ENCODE results near the gene NGLY1.

NGLY1 gene, protein sequence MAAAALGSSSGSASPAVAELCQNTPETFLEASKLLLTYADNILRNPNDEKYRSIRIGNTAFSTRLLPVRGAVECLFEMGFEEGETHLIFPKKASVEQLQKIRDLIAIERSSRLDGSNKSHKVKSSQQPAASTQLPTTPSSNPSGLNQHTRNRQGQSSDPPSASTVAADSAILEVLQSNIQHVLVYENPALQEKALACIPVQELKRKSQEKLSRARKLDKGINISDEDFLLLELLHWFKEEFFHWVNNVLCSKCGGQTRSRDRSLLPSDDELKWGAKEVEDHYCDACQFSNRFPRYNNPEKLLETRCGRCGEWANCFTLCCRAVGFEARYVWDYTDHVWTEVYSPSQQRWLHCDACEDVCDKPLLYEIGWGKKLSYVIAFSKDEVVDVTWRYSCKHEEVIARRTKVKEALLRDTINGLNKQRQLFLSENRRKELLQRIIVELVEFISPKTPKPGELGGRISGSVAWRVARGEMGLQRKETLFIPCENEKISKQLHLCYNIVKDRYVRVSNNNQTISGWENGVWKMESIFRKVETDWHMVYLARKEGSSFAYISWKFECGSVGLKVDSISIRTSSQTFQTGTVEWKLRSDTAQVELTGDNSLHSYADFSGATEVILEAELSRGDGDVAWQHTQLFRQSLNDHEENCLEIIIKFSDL

GRCh38 chr3:25782938-25783660 is at the start of gene NGLY1:
NGLY1 (minus strand) TSS chr3:25783443; CDS start chr3:25783390, 53 bp downstream.
- peak; percentile 88 to 89 for DNase-seq

GRCh38 chr3:25831578-25831977 is 48.3 kb upstream of the NGLY1 start:
- no peak for DNase-seq

DNA sequence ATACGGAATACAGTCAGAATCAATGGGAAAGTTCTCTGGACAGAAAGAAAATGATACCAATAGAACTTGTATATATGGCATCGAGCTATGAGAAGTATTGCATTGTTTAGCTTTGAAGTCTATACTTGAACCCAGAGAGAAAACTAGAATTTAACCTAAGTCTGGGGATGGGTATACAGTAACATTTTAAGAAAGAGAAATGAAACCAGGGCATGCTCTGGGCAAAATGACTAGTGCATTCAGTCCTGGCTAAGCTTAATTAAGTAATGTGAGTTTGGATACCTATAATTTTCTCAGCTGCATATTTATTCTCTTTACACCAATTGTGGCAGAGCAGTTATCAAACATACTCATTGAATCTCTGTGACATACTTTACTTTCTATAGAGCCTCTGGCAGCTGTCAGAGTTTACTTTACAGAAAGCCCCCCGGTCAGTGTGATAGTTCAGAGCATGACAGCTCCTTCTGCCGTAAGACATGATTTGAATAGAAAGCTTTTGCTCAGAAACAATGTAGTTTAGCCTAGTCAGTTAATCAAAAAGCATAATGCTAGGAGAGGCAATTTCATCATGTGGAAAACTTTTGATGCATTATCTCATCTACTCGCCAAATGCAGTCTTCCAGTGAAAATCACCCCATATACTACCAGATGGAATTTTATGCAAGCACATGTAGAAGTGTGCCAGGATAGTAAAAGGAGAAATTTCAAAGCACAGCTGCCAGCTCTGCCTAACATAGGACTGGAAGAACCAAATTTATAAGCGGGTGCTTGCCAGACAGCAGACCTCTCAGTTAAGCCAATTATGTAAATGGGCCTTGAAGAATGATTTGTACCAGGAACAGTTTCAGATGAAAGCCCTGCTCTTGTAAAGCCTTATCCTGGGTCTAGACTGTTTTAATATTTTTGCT is 47.4 kb upstream of the NGLY1 start:
- no peak for DNase-seq

- no peak for DNase-seq
Observed at GRCh38 chr3:25826510-25826909, 43.3 kb upstream of the NGLY1 start.

- DNase-seq = no peak
Observed at GRCh38 chr3:25823314-25823713, 40.1 kb upstream of the NGLY1 start.

GRCh38 chr3:25821746-25822573 is 38.7 kb upstream of the NGLY1 start:
- no peak for DNase-seq

GRCh38 chr3:25820816-25821486 is 37.7 kb upstream of the NGLY1 start:
- no peak for DNase-seq

DNA sequence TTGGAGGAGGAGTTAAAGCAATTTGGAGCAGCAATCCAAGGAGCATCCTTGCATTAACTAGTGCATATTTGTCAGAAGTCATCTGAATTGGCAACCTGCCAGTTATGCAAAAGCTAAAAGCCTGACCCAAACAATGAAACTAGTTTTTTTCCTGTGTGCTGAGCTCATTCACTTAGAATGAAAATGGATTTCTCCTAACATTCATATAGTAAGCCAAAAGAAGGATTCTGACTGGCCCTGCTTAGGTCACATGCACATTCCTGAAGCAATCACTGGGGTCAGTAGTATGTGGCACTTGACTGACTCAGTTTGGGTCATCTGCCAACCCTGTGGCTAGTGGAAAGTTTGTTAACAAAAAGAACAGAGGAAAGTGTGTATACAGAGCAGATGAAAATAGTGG is 37.1 kb upstream of the NGLY1 start:
- no peak for DNase-seq

- no peak for DNase-seq
Observed at GRCh38 chr3:25818335-25818734, 35.1 kb upstream of the NGLY1 start.

- no peak for DNase-seq
Observed at GRCh38 chr3:25817638-25818037, 34.4 kb upstream of the NGLY1 start.

DNA sequence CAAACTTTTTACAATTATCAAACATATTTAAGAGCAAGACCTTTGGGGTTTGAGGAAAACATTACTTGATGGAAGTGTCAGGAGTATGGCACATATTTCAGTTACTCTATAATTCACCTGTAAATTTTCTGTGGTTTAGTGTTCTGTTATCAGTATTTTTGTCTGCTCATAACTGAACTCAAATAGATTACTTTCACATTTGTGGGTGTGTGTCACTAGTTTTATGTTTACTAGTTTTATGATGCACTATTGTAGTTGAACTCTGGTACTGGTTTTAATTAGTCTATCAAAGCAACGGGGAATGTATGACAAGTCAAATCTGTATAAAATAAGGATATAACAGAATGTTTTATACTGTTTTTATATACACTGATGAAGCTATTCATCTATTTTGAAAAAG is 33.9 kb upstream of the NGLY1 start:
- DNase-seq = no peak

DNA sequence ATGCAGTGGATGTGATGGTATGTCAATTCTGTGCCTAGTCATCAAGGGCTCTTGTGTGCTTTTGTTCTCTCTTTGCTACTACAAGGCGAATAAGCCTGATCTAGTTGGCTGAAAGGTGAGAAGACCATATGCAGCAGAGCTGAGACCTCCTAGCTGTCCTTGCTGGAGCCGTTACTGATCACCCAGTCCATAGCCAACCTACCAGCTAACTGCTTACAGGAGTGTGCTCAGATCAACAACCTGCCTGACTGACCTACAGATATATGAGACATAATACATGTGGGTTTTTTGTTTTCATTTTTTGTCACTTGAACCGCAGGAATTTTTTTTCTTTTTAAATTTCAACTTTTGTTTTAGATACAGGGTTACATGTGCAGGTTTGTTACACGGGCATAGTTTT is 29.4 kb upstream of the NGLY1 start:
- DNase-seq = no peak

GRCh38 chr3:25804676-25805075 is 21.4 kb upstream of the NGLY1 start:
- DNase-seq = no peak

DNA sequence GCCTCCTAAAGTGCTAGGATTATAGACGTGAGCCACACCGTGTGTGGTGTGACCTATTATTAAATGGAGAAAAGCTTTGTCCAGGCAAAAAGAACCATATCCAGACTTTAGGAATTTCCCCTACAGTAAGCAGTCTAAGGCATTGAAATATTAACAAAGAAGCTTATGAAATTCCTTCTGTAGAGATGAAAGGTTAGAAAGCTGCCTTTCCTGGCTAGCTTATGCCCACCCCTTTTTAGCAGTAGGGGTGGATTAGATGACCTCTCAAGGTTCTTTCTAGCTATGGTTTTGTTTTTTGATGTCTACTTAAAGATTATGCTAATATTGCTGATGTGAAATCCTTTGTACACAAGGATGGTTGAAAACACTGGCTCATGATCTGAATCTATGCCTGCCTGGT is 20.6 kb upstream of the NGLY1 start:
- no peak for DNase-seq

DNA sequence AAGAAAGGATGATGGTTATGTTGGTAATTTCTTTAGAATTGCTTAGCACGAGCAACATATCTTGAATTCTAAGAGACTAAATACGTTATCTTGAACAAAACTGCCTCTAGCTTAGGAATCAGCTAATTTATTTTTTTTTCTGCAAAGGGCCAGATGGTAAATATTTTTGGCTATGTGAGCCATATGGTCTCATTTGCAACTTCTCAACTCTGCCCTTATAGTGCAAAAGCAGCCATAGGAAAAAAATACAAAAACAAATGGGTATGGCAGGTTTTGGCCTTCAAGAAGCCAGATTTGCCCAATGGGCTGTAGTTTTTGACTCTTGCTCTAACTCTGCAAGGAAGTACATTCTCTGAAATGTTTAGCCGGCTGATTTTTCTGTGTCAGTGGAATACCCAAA is 18.5 kb upstream of the NGLY1 start:
- DNase-seq = no peak

DNA sequence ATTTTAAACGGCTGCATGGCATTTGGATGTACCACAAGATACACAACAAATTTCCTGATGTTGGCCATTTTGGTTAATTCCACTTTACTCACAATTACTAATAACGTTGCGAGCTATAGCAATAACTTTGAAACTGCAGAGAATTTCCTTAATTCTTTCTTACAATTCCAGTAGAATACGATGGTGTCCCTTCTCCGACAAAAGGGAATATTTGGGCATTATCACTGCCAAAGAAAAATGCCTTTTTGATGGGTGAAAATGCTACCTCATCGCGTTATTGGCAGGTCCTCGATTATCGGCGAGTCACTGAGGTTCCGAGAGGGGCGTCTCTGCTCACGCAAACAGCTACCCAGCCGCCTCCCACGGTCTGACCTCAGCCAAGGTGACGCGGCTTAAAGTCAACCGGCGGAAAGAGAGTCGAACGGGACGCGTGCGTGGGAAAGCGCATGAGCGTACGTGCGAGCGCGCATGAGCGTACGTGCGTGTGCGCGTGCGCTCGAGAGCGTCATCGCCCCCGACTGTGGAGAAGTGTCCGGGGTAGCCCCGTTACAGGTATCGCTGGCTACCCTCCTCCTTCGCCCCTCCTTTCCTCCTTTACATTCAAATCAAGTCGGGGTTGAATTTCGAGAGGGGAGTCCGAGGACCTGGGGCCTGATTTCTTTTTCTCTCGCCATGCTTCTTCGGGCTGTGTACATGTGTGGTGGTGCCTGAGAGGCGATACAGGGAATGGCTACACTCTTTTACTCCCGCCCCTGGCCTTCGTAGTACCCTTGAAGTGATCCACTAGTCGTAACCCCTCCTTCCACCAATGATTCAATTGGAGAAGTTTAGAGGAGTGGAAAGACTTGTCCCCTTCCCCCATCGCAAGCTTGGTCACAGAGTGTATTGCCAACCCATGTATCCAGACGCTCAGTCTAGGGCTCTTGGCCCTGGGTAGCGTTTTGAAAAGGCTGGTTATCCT is 6.6 kb upstream of the NGLY1 start, which contains the start of gene OXSM:
OXSM (plus strand) TSS at position 495 of the 961 bp plus-strand sequence. CDS start 931 bp downstream, outside the sequence.
- peak; percentile 93 to 94 for DNase-seq

DNA sequence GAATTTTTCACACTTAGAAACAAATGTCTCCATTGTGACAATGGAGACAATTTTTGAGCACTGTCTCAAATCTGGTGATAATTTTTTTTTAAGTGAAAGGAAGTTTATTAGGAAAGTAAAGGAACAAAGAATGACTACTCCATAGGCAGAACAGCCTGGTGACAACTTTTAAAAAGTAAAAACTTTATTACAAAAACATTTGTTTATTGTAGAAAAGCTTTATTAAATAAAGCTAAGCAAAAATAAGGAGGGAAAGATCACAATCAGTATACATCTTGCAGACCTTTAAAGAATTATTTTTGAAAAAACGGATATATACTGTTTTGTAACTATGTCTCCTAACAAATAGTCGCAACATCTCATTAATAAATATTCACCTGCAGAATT is 6.0 kb upstream of the NGLY1 start:
- DNase-seq = no peak

- no peak for DNase-seq
Observed at GRCh38 chr3:25787689-25788088, 4.4 kb upstream of the NGLY1 start.

DNA sequence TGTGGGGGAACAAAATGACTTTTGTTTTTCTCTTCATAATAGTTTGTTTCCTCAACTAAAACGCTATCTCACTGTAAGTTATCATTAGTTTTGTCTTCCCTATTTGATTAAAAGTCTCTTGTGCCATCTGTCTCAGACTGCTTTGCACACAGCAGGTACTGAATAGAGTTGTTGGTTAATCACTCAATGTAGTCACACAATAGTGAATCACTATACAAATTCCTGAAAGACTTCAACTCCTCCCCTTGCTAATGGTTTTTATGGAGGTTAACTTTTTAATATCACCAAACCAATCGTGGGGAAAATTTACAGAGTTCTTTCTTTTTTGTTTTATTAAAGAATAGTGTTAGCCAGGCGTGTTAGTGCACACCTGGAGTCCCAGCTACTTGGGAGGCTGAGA is 2.6 kb upstream of the NGLY1 start:
- DNase-seq = no peak

GRCh38 chr3:25784971-25785370 is 1.7 kb upstream of the NGLY1 start:
- DNase-seq = no peak
